ENCODE results near the gene EPB41L4A. TPM values are rescaled to one million over a fixed set of nuclear protein-coding genes. Genes with fewer than 3 reads are reported as not detected.

Gene EPB41L4A
- total and polyA plus RNA-seq, 2 experiments from 2014 or later, result 9.5 to 12.9 TPM

DNA sequence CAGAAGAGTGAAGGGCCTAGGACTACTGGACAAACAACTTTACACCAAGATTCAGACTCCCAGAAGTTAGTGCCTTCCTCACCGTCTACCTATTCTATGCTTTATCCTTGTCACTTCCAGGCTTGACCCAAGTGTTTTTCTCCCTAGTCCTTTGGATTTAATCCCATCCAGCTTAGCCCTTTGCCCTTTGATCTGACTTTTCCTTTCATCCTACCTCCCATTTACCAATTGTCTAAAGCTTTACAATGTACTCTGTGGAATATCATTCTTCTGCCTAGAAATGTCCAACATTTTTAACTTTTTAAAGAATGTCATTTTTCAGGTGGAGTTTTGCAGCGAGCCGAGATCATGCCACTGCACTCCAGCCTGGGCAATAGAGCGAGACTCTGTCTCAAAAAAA, 292.1 kb downstream of the EPB41L4A start:
- H3K9me3 ChIP-seq (ENCODE audit: low read depth), result no peaks in the 10 kb centered on the region
- no peak overlapping the region for H3K4me2 ChIP-seq
- H3K79me2 ChIP-seq, result no peaks in the 10 kb centered on the region
- no peak for TF ChIP-seq EZH2phosphoT487 (IDR thresholded peaks at IDR 0.05; ENCODE audit: low read depth, severe bottlenecking, unreplicated experiment)
- no peak for DNase-seq (ENCODE audit: low spot score)
- H3K4me3 ChIP-seq, result no peak overlapping the region
- no peaks in the 10 kb centered on the region for H3K4me1 ChIP-seq (ENCODE audit: insufficient read depth)
- H3K9me2 ChIP-seq (replicated peaks; ENCODE audit: insufficient read depth), result no peaks in the 10 kb centered on the region
- WGBS (ENCODE audit: low lambda C conversion rate, missing lambda C conversion rate), result 72% methylated on average over 4 of the region's 4 CpGs
- H2AFZ ChIP-seq, result no peak overlapping the region
- no peaks in the 10 kb centered on the region for H4K20me1 ChIP-seq (ENCODE audit: insufficient read depth, poor library complexity, severe bottlenecking)
- H3K36me3 ChIP-seq (replicated peaks; ENCODE audit: insufficient read depth, low read depth), result no peaks in the 10 kb centered on the region
- H3K27me3 ChIP-seq, result no peaks in the 10 kb centered on the region
- H3K27ac ChIP-seq, result no peak overlapping the region

DNA sequence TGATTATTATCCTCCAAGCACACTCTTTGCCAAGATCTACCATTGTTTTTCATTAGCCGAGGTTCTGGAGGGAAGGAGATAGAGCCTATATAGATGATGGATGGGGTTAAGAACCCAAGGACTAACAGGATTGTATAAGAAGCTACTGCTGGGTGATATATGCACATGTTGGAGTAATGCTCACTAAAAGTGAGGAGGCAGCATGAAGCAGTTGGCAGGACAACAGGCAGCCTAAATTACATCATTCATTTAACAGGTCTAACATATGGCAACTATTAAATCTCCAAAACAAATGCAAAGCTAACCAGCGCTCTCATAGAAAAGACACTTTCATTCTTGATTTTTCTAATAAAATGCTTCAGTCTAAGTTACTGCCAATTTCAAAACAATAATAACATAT, 293.2 kb downstream of the EPB41L4A start:
- H3K9me2 ChIP-seq (replicated peaks; ENCODE audit: insufficient read depth), result no peaks in the 10 kb centered on the region
- no peaks in the 10 kb centered on the region for H3K4me1 ChIP-seq (ENCODE audit: insufficient read depth)
- no peaks in the 10 kb centered on the region for H3K9me3 ChIP-seq (ENCODE audit: low read depth)
- H3K36me3 ChIP-seq (replicated peaks; ENCODE audit: insufficient read depth, low read depth), result no peaks in the 10 kb centered on the region
- H3K27ac ChIP-seq, result no peak overlapping the region
- WGBS (ENCODE audit: low lambda C conversion rate, missing lambda C conversion rate), result 72% methylated on average over 2 of the region's 2 CpGs
- no peaks in the 10 kb centered on the region for H4K20me1 ChIP-seq (ENCODE audit: insufficient read depth, poor library complexity, severe bottlenecking)
- TF ChIP-seq, protein P1, sequence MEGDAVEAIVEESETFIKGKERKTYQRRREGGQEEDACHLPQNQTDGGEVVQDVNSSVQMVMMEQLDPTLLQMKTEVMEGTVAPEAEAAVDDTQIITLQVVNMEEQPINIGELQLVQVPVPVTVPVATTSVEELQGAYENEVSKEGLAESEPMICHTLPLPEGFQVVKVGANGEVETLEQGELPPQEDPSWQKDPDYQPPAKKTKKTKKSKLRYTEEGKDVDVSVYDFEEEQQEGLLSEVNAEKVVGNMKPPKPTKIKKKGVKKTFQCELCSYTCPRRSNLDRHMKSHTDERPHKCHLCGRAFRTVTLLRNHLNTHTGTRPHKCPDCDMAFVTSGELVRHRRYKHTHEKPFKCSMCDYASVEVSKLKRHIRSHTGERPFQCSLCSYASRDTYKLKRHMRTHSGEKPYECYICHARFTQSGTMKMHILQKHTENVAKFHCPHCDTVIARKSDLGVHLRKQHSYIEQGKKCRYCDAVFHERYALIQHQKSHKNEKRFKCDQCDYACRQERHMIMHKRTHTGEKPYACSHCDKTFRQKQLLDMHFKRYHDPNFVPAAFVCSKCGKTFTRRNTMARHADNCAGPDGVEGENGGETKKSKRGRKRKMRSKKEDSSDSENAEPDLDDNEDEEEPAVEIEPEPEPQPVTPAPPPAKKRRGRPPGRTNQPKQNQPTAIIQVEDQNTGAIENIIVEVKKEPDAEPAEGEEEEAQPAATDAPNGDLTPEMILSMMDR (IDR thresholded peaks at IDR 0.05; ENCODE audit: poor library complexity), result no peak
- TF ChIP-seq EZH2 (IDR thresholded peaks at IDR 0.05; ENCODE audit: borderline replicate concordance), result no peak
- no peak for TF ChIP-seq EZH2phosphoT487 (IDR thresholded peaks at IDR 0.05; ENCODE audit: low read depth, severe bottlenecking, unreplicated experiment)
- no peaks in the 10 kb centered on the region for H3K79me2 ChIP-seq
- no peak overlapping the region for H3K4me3 ChIP-seq
- no peak overlapping the region for H3K4me2 ChIP-seq
- no peak overlapping the region for H2AFZ ChIP-seq
- no peaks in the 10 kb centered on the region for H3K27me3 ChIP-seq
- DNase-seq (ENCODE audit: low spot score), result no peak

DNA sequence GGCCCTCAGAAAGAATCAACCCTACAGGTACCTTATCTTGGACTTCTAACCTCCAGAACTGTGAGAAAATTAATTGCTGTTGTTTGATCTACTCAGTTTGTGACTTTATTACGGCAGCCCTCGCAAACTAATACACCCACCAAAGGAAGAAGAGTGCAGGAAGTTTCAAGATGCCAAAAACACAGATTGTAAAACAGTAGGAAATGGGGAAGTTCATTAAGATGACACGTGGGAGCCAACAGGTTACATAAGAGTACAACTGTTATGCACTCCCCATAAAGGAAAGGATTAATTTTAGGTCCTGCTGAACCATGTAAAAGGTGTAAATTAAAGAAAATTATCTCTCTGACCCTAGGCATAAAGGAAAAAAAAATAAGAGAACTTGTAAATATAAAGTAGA, 294.3 kb downstream of the EPB41L4A start:
- H3K27ac ChIP-seq, result no peak overlapping the region
- no peaks in the 10 kb centered on the region for H3K27me3 ChIP-seq
- no peaks in the 10 kb centered on the region for H3K9me3 ChIP-seq (ENCODE audit: low read depth)
- no peaks in the 10 kb centered on the region for H3K4me1 ChIP-seq (ENCODE audit: insufficient read depth)
- no peak overlapping the region for H3K4me2 ChIP-seq
- H3K9me2 ChIP-seq (replicated peaks; ENCODE audit: insufficient read depth), result no peaks in the 10 kb centered on the region
- H3K36me3 ChIP-seq (replicated peaks; ENCODE audit: insufficient read depth, low read depth), result no peaks in the 10 kb centered on the region
- TF ChIP-seq EZH2 (IDR thresholded peaks at IDR 0.05; ENCODE audit: borderline replicate concordance), result no peak
- TF ChIP-seq, protein P1 (IDR thresholded peaks at IDR 0.05; ENCODE audit: poor library complexity), result no peak
- no peak for TF ChIP-seq EZH2phosphoT487 (IDR thresholded peaks at IDR 0.05; ENCODE audit: low read depth, severe bottlenecking, unreplicated experiment)
- no peaks in the 10 kb centered on the region for H4K20me1 ChIP-seq (ENCODE audit: insufficient read depth, poor library complexity, severe bottlenecking)
- WGBS (ENCODE audit: low lambda C conversion rate, missing lambda C conversion rate), result 83% methylated on average over 3 of the region's 3 CpGs
- H3K4me3 ChIP-seq, result no peak overlapping the region
- DNase-seq (ENCODE audit: low spot score), result no peak
- no peaks in the 10 kb centered on the region for H3K79me2 ChIP-seq
- no peak overlapping the region for H2AFZ ChIP-seq

DNA sequence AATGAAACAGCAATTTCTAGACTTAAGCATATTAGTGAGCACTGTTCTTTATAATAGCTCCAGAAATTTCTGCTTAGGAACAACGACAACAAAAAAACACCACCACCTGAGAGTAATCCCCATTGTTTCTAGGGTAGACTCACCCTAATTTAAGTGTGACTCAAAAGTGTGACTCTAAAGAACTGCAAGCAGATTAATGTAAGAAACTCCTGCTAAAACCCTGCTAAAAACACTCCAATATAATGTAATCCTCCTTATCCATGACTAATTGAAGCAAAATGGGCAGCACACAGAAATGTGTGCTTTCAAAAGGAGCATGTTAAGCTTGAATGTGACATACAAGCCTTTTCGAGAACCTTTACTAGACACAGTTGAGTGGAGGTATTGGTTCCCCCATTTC, 296.0 kb downstream of the EPB41L4A start:
- Histone ChIP-seq H3K4me1 (ENCODE audit: insufficient read depth) (no peaks in the 10 kb centered on the region), H3K4me2 (no peak overlapping the region), H3K36me3 (replicated peaks; ENCODE audit: insufficient read depth, low read depth) (no peaks in the 10 kb centered on the region), H3K27ac (no peak overlapping the region), H3K79me2 (no peaks in the 10 kb centered on the region), H3K27me3 (no peaks in the 10 kb centered on the region), H3K9me3 (ENCODE audit: low read depth) (no peaks in the 10 kb centered on the region), H2AFZ (no peak overlapping the region), H3K9me2 (replicated peaks; ENCODE audit: insufficient read depth) (no peaks in the 10 kb centered on the region), H4K20me1 (ENCODE audit: insufficient read depth, poor library complexity, severe bottlenecking) (no peaks in the 10 kb centered on the region), H3K4me3 (no peak overlapping the region)
- 95% methylated on average over 2 of the region's 2 CpGs for WGBS (ENCODE audit: low lambda C conversion rate, missing lambda C conversion rate)
- DNase-seq (ENCODE audit: low spot score), result no peak
- TF ChIP-seq, protein P1 (IDR thresholded peaks at IDR 0.05; ENCODE audit: poor library complexity), result no peak
- TF ChIP-seq EZH2phosphoT487 (IDR thresholded peaks at IDR 0.05; ENCODE audit: low read depth, severe bottlenecking, unreplicated experiment) (no peak), EZH2 (IDR thresholded peaks at IDR 0.05; ENCODE audit: borderline replicate concordance) (no peak)
